ENCODE measurements around the gene PARN. TPM values are rescaled to one million over a fixed set of nuclear protein-coding genes. Genes with fewer than 3 reads are reported as not detected.

Gene PARN
- total and polyA plus RNA-seq, 4 donors: 12.3 to 44.4 (median 25.2) TPM

GRCh38 chr16:14502932-14503741 is 126.9 kb downstream of the PARN start:
- Histone ChIP-seq H3K27ac (ENCODE audit: low read depth in 1 of 2, low read length in 1 of 2) (no peak overlapping the region), H3K36me3 (ENCODE audit: control insufficient read depth in 4 of 4, insufficient read depth in 4 of 4, low read length in 4 of 4) (no peaks in the 10 kb centered on the region), H3K9me3 (ENCODE audit: control insufficient read depth in 4 of 4, insufficient read depth in 3 of 4, low read length in 3 of 4) (no peaks in the 10 kb centered on the region), H3K4me3 (no peak overlapping the region), H3K4me1 (ENCODE audit: control insufficient read depth in 5 of 5, insufficient read depth in 5 of 5, low read length in 5 of 5) (peaks cover 7 to 14% (median 11%) of the 10 kb centered on the region in 5 donors), H3K9ac (ENCODE audit: insufficient read depth in 1 of 2, low read length in 2 of 2) (no peak overlapping the region), H3K27me3 (ENCODE audit: control insufficient read depth in 3 of 3, insufficient read depth in 3 of 3, low read length in 2 of 3) (no peaks in the 10 kb centered on the region)
- WGBS, 2 donors: 85 to 90% methylated on average over 9 of the region's 9 CpGs
- no peak for TF ChIP-seq CTCF (IDR thresholded peaks at IDR 0.05; ENCODE audit: control extremely low read depth, extremely low read depth)
- ATAC-seq (ENCODE audit: insufficient read depth, low FRiP score): no peak
- no peak for DNase-seq

- no peak for TF ChIP-seq CTCF (IDR thresholded peaks at IDR 0.05; ENCODE audit: control extremely low read depth, extremely low read depth)
- peak overlapping the region; percentile 54 to 88 for H3K27ac ChIP-seq (ENCODE audit: low read depth in 1 of 2, low read length in 1 of 2)
- no peaks in the 10 kb centered on the region for H3K9me3 ChIP-seq (ENCODE audit: control insufficient read depth in 4 of 4, insufficient read depth in 3 of 4, low read length in 3 of 4)
- WGBS, 2 donors: 79 to 84% methylated on average over 4 of the region's 4 CpGs
- DNase-seq (no peak), ATAC-seq (ENCODE audit: insufficient read depth, low FRiP score) (no peak)
- no peak overlapping the region for H3K9ac ChIP-seq (ENCODE audit: insufficient read depth in 1 of 2, low read length in 2 of 2)
- H3K36me3 ChIP-seq (ENCODE audit: control insufficient read depth in 4 of 4, insufficient read depth in 4 of 4, low read length in 4 of 4): no peaks in the 10 kb centered on the region
- H3K4me3 ChIP-seq: no peak overlapping the region
- H3K4me1 ChIP-seq (ENCODE audit: control insufficient read depth in 5 of 5, insufficient read depth in 5 of 5, low read length in 5 of 5): peaks cover 7 to 16% (median 11%) of the 10 kb centered on the region in 5 donors
- H3K27me3 ChIP-seq (ENCODE audit: control insufficient read depth in 3 of 3, insufficient read depth in 3 of 3, low read length in 2 of 3): no peaks in the 10 kb centered on the region
Observed at GRCh38 chr16:14502256-14502875, 127.7 kb downstream of the PARN start.

- TF ChIP-seq CTCF (IDR thresholded peaks at IDR 0.05; ENCODE audit: control extremely low read depth, extremely low read depth): no peak
- Histone ChIP-seq H3K27ac (ENCODE audit: low read depth in 1 of 2, low read length in 1 of 2) (peak overlapping the region; percentile 54 to 88), H3K27me3 (ENCODE audit: control insufficient read depth in 3 of 3, insufficient read depth in 3 of 3, low read length in 2 of 3) (no peaks in the 10 kb centered on the region), H3K9ac (ENCODE audit: insufficient read depth in 1 of 2, low read length in 2 of 2) (no peak overlapping the region), H3K9me3 (ENCODE audit: control insufficient read depth in 4 of 4, insufficient read depth in 3 of 4, low read length in 3 of 4) (no peaks in the 10 kb centered on the region), H3K36me3 (ENCODE audit: control insufficient read depth in 4 of 4, insufficient read depth in 4 of 4, low read length in 4 of 4) (no peaks in the 10 kb centered on the region), H3K4me3 (no peak overlapping the region), H3K4me1 (ENCODE audit: control insufficient read depth in 5 of 5, insufficient read depth in 5 of 5, low read length in 5 of 5) (peaks cover 7 to 17% (median 11%) of the 10 kb centered on the region in 5 donors)
- DNase-seq: peak; percentile 85 to 88 (median 87)
- ATAC-seq (ENCODE audit: insufficient read depth, low FRiP score): peak; percentile 86
- 47 to 52% methylated on average over 9 of the region's 9 CpGs for WGBS, 2 donors
Observed at GRCh38 chr16:14501331-14502255, 128.5 kb downstream of the PARN start.

Data from lung (tissue), 12 donors.